HG03565 (cell line): ENCODE measurements around the gene ZNF830.
"Not testable (repeated sequence)": the region's sequence is repeated elsewhere in the genome, so short reads cannot be mapped to it uniquely, and the experiment has no call there.

ENCODE experiments used
- ATAC-seq: cut with Tn5 transposase; IDR thresholded peaks from one replicate; pipeline ENCODE4 v1.9.1; 2021; ENCODE audit warnings: mild to moderate bottlenecking, moderate library complexity; ENCODE audit not compliant: unreplicated experiment

Gene ZNF830

DNA sequence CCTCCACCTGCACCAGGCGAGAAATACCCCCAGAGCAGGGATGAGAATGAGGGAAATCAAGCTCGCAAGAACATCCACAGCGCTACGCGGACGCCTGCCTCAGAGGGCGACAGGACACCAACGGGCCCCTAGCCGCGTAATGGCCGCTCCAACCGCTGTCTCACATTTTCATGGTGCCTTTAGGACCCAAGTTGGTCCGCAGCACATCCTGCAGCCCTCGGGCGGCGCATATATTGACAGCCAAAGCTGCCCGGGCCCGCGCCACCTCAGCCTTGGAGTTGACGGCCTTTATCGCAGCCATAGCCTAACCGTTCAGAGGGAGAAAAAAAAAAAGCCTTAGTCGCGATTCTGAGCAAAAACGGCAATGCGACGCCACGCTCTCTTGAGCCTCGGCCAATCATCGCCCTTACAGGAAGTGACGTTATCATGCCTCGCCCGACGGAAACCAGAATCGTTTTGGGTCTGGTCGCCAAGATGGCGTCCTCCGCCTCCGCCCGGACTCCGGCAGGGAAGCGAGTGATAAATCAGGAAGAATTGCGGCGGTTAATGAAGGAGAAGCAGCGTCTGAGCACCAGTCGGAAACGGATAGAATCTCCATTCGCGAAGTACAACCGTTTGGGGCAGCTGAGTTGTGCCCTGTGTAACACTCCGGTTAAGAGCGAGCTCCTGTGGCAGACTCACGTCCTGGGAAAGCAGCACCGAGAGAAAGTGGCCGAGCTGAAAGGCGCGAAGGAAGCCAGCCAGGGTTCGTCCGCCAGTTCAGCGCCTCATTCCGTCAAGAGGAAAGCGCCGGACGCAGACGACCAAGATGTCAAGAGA lies at the start of gene ZNF830, which contains the start of gene CCT6B:
Gene ZNF830, plus strand, starts transcription at position 448 of the 819 bp plus-strand sequence. Its CDS starts 27 bp downstream, at position 475.
Gene CCT6B, minus strand, starts transcription at position 368 of the 819 bp plus-strand sequence. Its CDS starts 67 bp downstream, at position 301.
- ATAC-seq = peak; percentile 92

DNA sequence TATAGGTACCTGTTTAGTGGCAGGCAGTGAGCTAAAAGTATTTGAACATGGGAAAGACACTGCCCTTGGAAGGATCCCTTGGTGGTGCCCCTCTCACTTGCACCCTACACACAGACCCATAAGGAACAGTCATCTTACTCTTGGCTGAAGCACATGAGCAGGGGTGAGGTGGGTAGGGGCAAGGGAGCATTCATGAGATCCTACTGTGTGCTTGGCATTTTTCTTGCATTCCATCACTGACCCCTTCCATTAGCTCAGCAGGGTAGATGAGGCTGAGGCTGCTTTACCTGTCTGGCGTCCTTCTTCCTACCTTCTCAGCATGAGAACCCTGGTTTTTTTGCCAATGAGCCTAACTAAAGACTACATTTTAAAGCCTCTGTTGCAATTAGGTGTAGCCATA lies 48.3 kb upstream of the ZNF830 start:
- no peak for ATAC-seq

DNA sequence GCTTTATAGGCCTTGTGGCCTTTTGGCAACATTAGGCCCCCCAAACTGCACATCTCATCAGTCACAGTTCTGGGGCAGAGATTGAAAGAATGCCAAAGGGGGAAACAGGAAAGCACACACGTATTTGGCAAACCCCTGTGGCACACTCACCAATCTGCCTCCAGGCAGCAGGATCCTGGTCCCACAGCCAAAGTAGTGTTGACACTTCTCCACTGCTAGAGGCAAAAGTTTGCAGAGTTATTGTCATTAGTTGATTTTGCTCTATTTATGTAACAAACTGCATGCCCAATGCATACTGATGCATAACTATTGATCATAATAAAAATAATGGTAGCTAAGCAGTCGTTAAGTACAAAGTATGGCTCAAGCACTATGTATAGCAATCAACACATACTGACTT lies 45.2 kb upstream of the ZNF830 start:
- no peak for ATAC-seq

GRCh38 chr17:34917381-34917780 lies 44.0 kb upstream of the ZNF830 start:
- no peak for ATAC-seq

- no peak for ATAC-seq
These were observed 40.7 kb upstream of the ZNF830 start for GRCh38 chr17:34920676-34921075.

- no peak for ATAC-seq
These were observed 34.7 kb upstream of the ZNF830 start for GRCh38 chr17:34926661-34927060.

- no peak for ATAC-seq
These were observed 31.1 kb upstream of the ZNF830 start for GRCh38 chr17:34930283-34930682.

GRCh38 chr17:34950780-34951179 lies 10.6 kb upstream of the ZNF830 start:
- not testable (repeated sequence) for ATAC-seq

DNA sequence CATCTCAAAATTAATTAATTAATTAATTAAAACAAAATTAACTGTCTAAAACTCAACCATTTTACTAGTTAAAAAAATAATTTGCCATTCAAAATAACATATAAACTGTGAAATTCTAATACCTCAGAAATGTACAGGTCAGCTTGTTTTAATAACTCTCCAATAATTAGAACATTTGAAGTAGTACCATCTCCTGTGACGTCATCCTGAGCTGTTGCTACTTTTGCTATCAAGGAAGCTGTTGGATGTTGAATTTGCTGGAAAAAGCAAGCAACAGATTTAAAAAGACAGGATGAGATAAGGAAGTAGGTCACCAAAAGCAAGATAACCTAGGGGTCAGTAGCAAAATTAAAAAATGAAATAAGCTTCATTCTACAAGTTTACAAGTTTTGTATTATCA lies 2.9 kb upstream of the ZNF830 start:
- ATAC-seq = no peak

GRCh38 chr17:34974179-34974578 lies 12.8 kb downstream of the ZNF830 start:
- no peak for ATAC-seq

DNA sequence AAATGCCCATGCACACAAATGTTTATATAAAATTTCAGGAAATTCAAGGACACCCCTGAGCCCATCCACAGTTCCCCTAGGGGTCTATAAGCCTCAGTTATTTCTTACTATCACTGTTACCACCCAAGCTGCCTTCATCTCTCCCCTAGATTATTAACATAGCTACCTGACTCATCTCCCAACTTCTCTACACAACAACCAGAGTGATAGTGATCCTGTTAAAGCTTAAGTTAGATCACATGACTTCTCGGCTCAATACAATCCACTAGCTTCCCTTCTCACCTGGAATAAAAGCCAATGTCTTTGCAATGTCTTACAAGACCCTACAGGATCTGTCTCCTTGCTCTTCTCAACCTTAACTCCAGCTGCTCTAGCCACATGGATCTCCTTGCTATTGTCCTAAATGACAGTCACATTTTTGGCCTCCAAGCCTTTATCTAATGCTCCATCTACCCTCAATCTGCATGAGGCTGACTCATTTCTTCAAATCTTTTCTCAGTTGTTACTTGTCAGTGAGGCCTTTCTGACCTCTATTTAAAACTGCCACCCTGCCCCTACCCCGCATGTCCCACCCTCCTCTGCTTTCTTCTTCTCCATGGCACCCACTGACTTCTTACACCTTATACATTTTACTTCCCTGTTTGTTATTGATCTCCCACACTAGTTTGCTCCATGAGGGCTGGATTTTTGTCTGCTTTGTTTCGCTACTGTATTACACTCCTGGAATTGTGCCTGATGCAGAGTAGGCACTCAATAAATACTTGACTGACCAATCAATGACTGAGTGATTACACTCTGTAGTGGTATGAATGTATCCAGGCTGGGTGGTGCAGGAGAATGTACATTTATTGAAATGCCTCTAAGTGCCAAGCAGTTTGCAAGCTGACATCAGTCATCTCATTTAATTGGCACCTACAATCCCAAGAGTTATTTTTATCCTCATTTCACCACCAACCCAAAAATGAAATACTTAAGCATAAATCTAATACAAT lies 13.8 kb downstream of the ZNF830 start:
- no peak for ATAC-seq

- ATAC-seq = no peak
These were observed 17.8 kb downstream of the ZNF830 start for GRCh38 chr17:34979153-34979552.

DNA sequence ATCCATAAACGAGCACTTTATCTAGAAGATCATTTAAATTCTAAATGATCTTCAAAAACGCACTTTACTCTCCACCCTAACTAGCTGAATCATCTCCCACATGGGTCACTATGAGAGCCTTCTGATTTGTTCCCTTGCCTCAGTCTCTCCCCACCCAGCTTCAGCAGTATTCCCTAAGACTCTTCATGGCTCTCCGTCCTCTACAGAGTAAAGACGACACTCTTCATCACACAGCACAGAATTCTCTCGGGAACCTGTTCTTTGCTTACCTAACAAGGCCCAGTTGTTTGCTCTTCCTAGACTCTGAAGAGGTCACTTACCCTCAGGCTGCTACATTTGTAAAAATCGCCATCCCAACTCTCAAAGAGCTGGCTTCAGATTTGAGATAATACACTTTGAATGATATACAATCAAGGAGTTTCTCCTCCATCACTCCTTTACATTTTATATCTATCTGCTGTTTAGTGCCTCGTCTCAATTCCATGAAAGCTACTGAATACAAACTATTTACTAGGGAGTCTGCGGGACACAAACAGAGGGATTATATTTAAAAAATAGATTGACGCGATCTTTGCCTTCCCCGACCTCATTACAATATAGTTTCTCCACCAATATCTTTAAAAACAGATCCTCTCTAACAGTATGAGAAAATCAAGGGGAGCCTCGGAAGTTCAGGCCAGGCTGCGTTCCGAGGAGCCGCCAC lies 18.5 kb downstream of the ZNF830 start:
- no peak for ATAC-seq

DNA sequence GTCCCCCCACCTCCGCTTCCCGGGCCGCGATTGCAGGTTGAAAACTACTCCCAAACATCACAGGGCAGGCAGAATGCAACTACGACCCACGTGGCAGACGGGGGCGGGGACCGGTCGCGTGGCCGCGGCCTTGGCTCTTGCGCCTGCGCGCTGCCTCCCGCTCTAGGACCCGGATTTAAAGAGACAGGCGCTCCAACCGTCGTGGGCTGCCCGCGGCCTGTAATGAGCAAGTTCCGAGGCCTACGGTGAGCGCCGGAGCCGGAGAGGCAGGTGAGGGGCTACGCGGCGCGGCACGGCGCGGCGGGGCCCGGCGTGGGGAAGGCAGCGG lies 19.0 kb downstream of the ZNF830 start, which contains the start of gene LIG3:
Gene LIG3, plus strand, starts transcription at position 160 of the 328 bp plus-strand sequence. CDS start 2,494 bp downstream, outside the sequence.
- peak; percentile 73 for ATAC-seq

GRCh38 chr17:34980681-34981537 lies 19.6 kb downstream of the ZNF830 start:
- peak; percentile 66 for ATAC-seq

DNA sequence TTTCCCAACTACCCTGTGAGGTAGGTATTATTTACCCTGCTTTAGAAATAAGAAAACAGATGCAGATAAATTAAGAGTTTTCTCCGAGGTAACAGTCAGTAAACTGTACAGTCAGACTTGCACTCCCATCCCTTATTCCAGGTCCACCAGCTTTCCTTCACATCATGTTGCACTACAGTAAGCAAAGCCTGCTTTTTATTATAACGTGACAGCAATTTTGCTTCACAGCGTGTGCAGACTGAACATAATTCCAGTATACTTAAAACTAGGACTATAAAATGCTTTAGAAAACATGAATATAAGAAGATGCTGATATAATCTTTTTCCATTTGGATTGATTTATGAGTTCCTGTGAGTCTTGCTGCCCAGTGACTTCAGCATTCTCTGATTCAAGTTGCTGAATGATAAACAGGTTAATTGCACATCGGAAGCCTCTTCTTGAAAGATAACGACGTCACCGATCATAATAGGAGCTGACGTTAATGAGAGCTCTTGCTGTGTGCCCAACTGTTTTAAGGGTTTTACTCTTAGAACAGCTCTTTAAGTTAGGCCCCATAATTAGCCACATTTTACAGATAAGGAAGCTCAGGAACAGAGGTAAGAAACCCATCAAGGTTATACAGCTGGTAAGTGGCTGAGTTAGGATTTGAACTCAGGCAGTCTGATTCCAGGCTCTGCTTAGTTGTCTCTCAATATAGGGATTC lies 20.4 kb downstream of the ZNF830 start:
- no peak for ATAC-seq

GRCh38 chr17:34987232-34987631 lies 25.9 kb downstream of the ZNF830 start:
- no peak for ATAC-seq

GRCh38 chr17:34988644-34989043 lies 27.3 kb downstream of the ZNF830 start:
- ATAC-seq = no peak

DNA sequence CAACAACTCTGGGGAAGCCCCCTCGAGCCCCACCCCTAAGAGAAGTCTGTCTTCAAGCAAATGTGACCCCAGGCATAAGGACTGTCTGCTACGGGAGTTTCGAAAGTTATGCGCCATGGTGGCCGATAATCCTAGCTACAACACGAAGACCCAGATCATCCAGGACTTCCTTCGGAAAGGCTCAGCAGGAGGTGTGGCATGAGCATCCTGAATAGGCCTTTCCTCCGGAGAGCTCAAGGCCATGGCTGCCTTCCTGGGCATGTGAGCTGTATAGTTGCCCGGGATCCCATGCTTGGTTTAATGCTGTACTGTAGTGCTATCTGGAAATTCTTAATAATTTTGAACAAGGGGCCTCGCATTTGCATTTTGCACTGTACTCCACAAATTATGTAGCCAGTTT lies 28.1 kb downstream of the ZNF830 start:
- ATAC-seq = no peak
